IMR-90 (cell line): ENCODE measurements around the gene SLC22A15. TPM values are rescaled to one million over a fixed set of nuclear protein-coding genes. Genes with fewer than 3 reads are reported as not detected.

Experiments used
- ATAC-seq: fragments of 200-7000 bp; cut with Tn5 transposase; 2 replicates; pipeline ENCODE4 v1.9.1; 2020; ENCODE audit warnings: low read depth, mild to moderate bottlenecking, moderate library complexity
- BruUV-seq: library from RNA; stranded (reverse); fragments of 400-500 nt; replicated peaks from 2 replicates; lab custom pipeline; 2021; lab: Mats Ljungman, UMichigan
- CTCF ChIA-PET: fragments of 300-600 bp; formaldehyde crosslinking; extraction: SDS; loops from one replicate; lab custom pipeline; 2021; ENCODE audit warnings: antibody characterized with exemption; lab: Yijun Ruan, JAX
- POLR2A ChIA-PET: fragments of 300-600 bp; sonication (Branson Sonifier 250); formaldehyde crosslinking; loops from one replicate; lab custom pipeline; 2022; ENCODE audit warnings: antibody characterized with exemption; ENCODE audit not compliant: unreplicated experiment; lab: Charles Lee
- DNase-seq: peaks from one replicate; pipeline ENCODE4 v3.0.0; 2013
- H2AFZ ChIP-seq: replicated peaks from 2 replicates; pipeline ENCODE3; 2013; ENCODE audit warnings: low read length, mild to moderate bottlenecking; ENCODE audit not compliant: poor library complexity
- H2AK5ac ChIP-seq: 2 replicates; pipeline ENCODE4 v1.6.1; 2013; ENCODE audit warnings: low read depth, low read length, inconsistent platforms
- H2AK9ac ChIP-seq: replicated peaks from 2 replicates; pipeline ENCODE3; 2013; ENCODE audit warnings: mild to moderate bottlenecking, low read depth, low read length, moderate library complexity; ENCODE audit not compliant: poor library complexity
- H2BK120ac ChIP-seq: 2 replicates; pipeline ENCODE4 v1.6.1; 2013; ENCODE audit warnings: low read depth, low read length, inconsistent platforms
- H2BK15ac ChIP-seq: 3 replicates; pipeline ENCODE4 v1.6.1; 2013; ENCODE audit warnings: low read depth, low read length, inconsistent platforms
- H2BK20ac ChIP-seq: 2 replicates; pipeline ENCODE4 v1.6.1; 2013; ENCODE audit warnings: low read depth, mild to moderate bottlenecking, inconsistent platforms, low read length, moderate library complexity
- H2BK5ac ChIP-seq: 2 replicates; pipeline ENCODE4 v1.6.1; 2013; ENCODE audit warnings: mild to moderate bottlenecking, low read depth, low read length, inconsistent platforms; ENCODE audit not compliant: poor library complexity, severe bottlenecking
- H3K14ac ChIP-seq: replicated peaks from 2 replicates; pipeline ENCODE4 v1.6.1; 2013; ENCODE audit warnings: low read depth, low read length, inconsistent platforms
- H3K18ac ChIP-seq: 2 replicates; pipeline ENCODE4 v1.6.1; 2013; ENCODE audit warnings: low read depth, low read length, control low read depth
- H3K23ac ChIP-seq: 2 replicates; pipeline ENCODE4 v1.6.1; 2013; ENCODE audit warnings: low read depth, low read length, inconsistent platforms
- H3K27ac ChIP-seq: 2 replicates; pipeline ENCODE4 v1.5.1; 2013; ENCODE audit warnings: mild to moderate bottlenecking, control low read depth, low read length; ENCODE audit not compliant: insufficient read depth
- H3K27me3 ChIP-seq: 2 replicates; pipeline ENCODE4 v1.6.1; 2013; ENCODE audit warnings: low read length; ENCODE audit not compliant: control insufficient read depth, insufficient read depth
- H3K36me3 ChIP-seq: 2 replicates; pipeline ENCODE4 v1.6.1; 2013; ENCODE audit warnings: low read length, mixed read lengths; ENCODE audit not compliant: control insufficient read depth, insufficient read depth
- H3K4ac ChIP-seq: 2 replicates; pipeline ENCODE4 v1.6.1; 2013; ENCODE audit warnings: low read depth, low read length, inconsistent platforms
- H3K4me1 ChIP-seq: 2 replicates; pipeline ENCODE4 v1.6.1; 2013; ENCODE audit warnings: low read length, mixed read lengths; ENCODE audit not compliant: control insufficient read depth, insufficient read depth
- H3K4me2 ChIP-seq: 2 replicates; pipeline ENCODE4 v1.6.1; 2013; ENCODE audit warnings: low read depth, mild to moderate bottlenecking, control low read depth, low read length, moderate library complexity
- H3K4me3 ChIP-seq: 2 replicates; pipeline ENCODE4 v1.5.1; 2013; ENCODE audit warnings: low read depth, mild to moderate bottlenecking, control low read depth, low read length, moderate library complexity; ENCODE audit not compliant: insufficient read depth
- H3K56ac ChIP-seq: 2 replicates; pipeline ENCODE4 v1.6.1; 2013; ENCODE audit warnings: low read length, inconsistent platforms; ENCODE audit not compliant: insufficient read depth; ENCODE audit errors: extremely low read depth
- H3K79me1 ChIP-seq, 2 experiments: 2 replicates each; pipeline ENCODE4 v1.6.1; 2013; ENCODE audit warnings: low read length in 2 of 2, inconsistent platforms in 1 of 2, low read depth in 1 of 2
- H3K9ac ChIP-seq: 2 replicates; pipeline ENCODE4 v1.6.1; 2013; ENCODE audit warnings: low read depth, low read length, control low read depth
- H3K9me1 ChIP-seq: 2 replicates; pipeline ENCODE4 v1.6.1; 2013; ENCODE audit warnings: low read length, inconsistent platforms; ENCODE audit not compliant: insufficient read depth
- H3K9me3 ChIP-seq: 2 replicates; pipeline ENCODE4 v1.6.1; 2013; ENCODE audit warnings: low read length; ENCODE audit not compliant: control insufficient read depth, insufficient read depth
- H4K20me1 ChIP-seq: 2 replicates; pipeline ENCODE4 v1.6.1; 2013; ENCODE audit warnings: low read length, inconsistent platforms; ENCODE audit not compliant: insufficient read depth
- H4K5ac ChIP-seq: 2 replicates; pipeline ENCODE4 v1.6.1; 2013; ENCODE audit warnings: mild to moderate bottlenecking, low read depth, low read length, control low read depth
- H4K8ac ChIP-seq, 2 experiments: 2 replicates each; pipeline ENCODE4 v1.6.1; 2013; ENCODE audit warnings: low read depth in 2 of 2, low read length in 2 of 2, control low read depth in 1 of 2, inconsistent platforms in 1 of 2
- H4K91ac ChIP-seq: 2 replicates; pipeline ENCODE4 v1.6.1; 2013; ENCODE audit warnings: low read depth, low read length, inconsistent platforms; ENCODE audit not compliant: insufficient read depth
- BHLHE40 ChIP-seq: fragments of 150-350 bp; IDR thresholded peaks from 2 replicates; pipeline ENCODE4 v1.6.1; 2016; ENCODE audit warnings: mild to moderate bottlenecking, low read depth, low read length
- CEBPB ChIP-seq: IDR thresholded peaks from 2 replicates; pipeline ENCODE4 v1.6.1; 2012; ENCODE audit warnings: low read depth, low read length, improper control_type of control experiment
- CHD1 ChIP-seq: IDR thresholded peaks from 2 replicates; pipeline ENCODE4 v1.6.1; 2012; ENCODE audit warnings: low read depth, low read length, improper control_type of control experiment
- CTCF ChIP-seq: conservative IDR thresholded peaks from 2 replicates; pipeline ENCODE4 v1.5.1; 2012; ENCODE audit warnings: mild to moderate bottlenecking, low read depth, low read length, improper control_type of control experiment
- ELK1 ChIP-seq: fragments of 150-350 bp; IDR thresholded peaks from 2 replicates; pipeline ENCODE4 v1.6.1; 2016; ENCODE audit warnings: low read depth, mild to moderate bottlenecking, low read length, moderate library complexity, borderline replicate concordance
- FOS ChIP-seq: fragments of 150-350 bp; IDR thresholded peaks from 2 replicates; pipeline ENCODE4 v1.6.1; 2016; ENCODE audit warnings: low read depth, low read length
- MAFK ChIP-seq: IDR thresholded peaks from 2 replicates; pipeline ENCODE4 v1.6.1; 2012; ENCODE audit warnings: low read depth, low read length, improper control_type of control experiment
- MAZ ChIP-seq: IDR thresholded peaks from 2 replicates; pipeline ENCODE4 v1.6.1; 2012; ENCODE audit warnings: low read depth, mild to moderate bottlenecking, low read length, improper control_type of control experiment, moderate library complexity, borderline replicate concordance
- MXI1 ChIP-seq: IDR thresholded peaks from 2 replicates; pipeline ENCODE4 v1.6.1; 2012; ENCODE audit warnings: low read depth, mild to moderate bottlenecking, low read length, moderate library complexity, borderline replicate concordance
- NFE2L2 ChIP-seq: fragments of 150-350 bp; IDR thresholded peaks from 2 replicates; pipeline ENCODE4 v1.6.1; 2016; ENCODE audit warnings: low read depth, mild to moderate bottlenecking, low read length
- POLR2A ChIP-seq: IDR thresholded peaks from 2 replicates; pipeline ENCODE4 v1.6.1; 2012; ENCODE audit warnings: mild to moderate bottlenecking, low read depth, low read length
- RAD21 ChIP-seq: IDR thresholded peaks from 2 replicates; pipeline ENCODE4 v1.6.1; 2012; ENCODE audit warnings: low read length, improper control_type of control experiment
- RCOR1 ChIP-seq: IDR thresholded peaks from 2 replicates; pipeline ENCODE4 v1.6.1; 2012; ENCODE audit warnings: mild to moderate bottlenecking, low read length, improper control_type of control experiment; ENCODE audit not compliant: insufficient replicate concordance
- RFX5 ChIP-seq: IDR thresholded peaks from 2 replicates; pipeline ENCODE4 v1.8.0; 2012; ENCODE audit warnings: low read depth, mild to moderate bottlenecking, low read length, moderate library complexity
- SMC3 ChIP-seq: fragments of 150-350 bp; IDR thresholded peaks from 2 replicates; pipeline ENCODE4 v1.6.1; 2016; ENCODE audit warnings: low read depth, mild to moderate bottlenecking, antibody characterized with exemption, low read length, moderate library complexity
- USF2 ChIP-seq: fragments of 150-350 bp; IDR thresholded peaks from 2 replicates; pipeline ENCODE4 v1.6.1; 2017; ENCODE audit warnings: mild to moderate bottlenecking, antibody characterized with exemption, low read length, low read depth
- WGBS, 2 experiments: methylation state at CpG; one replicate each; pipeline versions ENCODE4 v1.1.5 to v1.1.7; 2013; ENCODE audit warnings: missing lambda C conversion rate in 2 of 2; ENCODE audit not compliant: insufficient read length in 1 of 2; ENCODE audit errors: extremely low coverage in 2 of 2; 5-methylcytosine and 5-hydroxymethylcytosine counted together
- dilution Hi-C: fragments of 300-500 bp; cut with HindIII; formaldehyde crosslinking; loops from one replicate; pipeline ENCODE4 v1.14.3; 2018; ENCODE audit warnings: low sequenced_read_pairs; ENCODE audit not compliant: unreplicated experiment
- in situ Hi-C: fragments of 300-500 bp; cut with MboI; formaldehyde crosslinking; loops from 3 replicates; pipeline ENCODE4 v1.14.3; 2019; ENCODE audit warnings: low sequenced_read_pairs, inconsistent platforms, mixed read lengths
- intact Hi-C: fragments of 100-400 bp; cut with micrococcal nuclease; formaldehyde crosslinking; loops from 2 replicates; pipeline ENCODE4 v1.10.0; 2022
- polyA plus RNA-seq, 3 experiments: library from polyadenylated mRNA; depleted of rRNA; stranded (reverse); fragments of >200 nt; gene quantifications; 2 replicates each; pipeline ENCODE4 v1.2.3, GENCODE V29; 2012; ENCODE audit warnings: low replicate concordance in 1 of 3
- total RNA-seq: library from RNA; depleted of rRNA; stranded (reverse); fragments of >200 nt; gene quantifications from 2 replicates; pipeline ENCODE4 v1.2.3, GENCODE V29; 2012

The SLC22A15 gene
- total and polyA plus RNA-seq, 2 of the 4 experiments (the other 2 are of a cell fraction): under 0.01 to 0.02 TPM

GRCh38 chr1:116001739-116002487 is 25.6 kb downstream of the SLC22A15 start:
- intact Hi-C loops (no loop called here), dilution Hi-C loops (no loop called here), in situ Hi-C loops (no loop called here)
- no peak overlapping the region for H2AK9ac ChIP-seq
- ChIA-PET POLR2A (no interaction called here), CTCF (no interaction called here)
- no peak overlapping the region for H3K4ac ChIP-seq
- no CpG with 5 or more reads among the region's 3 CpGs for WGBS, 2 experiments
- no peak overlapping the region for H2BK20ac ChIP-seq
- no peak overlapping the region for H4K8ac ChIP-seq
- H4K5ac ChIP-seq: no peak overlapping the region
- H3K23ac ChIP-seq: no peak overlapping the region
- no peak overlapping the region for H4K91ac ChIP-seq
- no peaks in the 10 kb centered on the region for H3K79me1 ChIP-seq
- no peaks in the 10 kb centered on the region for H3K27me3 ChIP-seq
- H3K4me1 ChIP-seq: no peaks in the 10 kb centered on the region
- H2BK120ac ChIP-seq: no peak overlapping the region
- H3K9ac ChIP-seq: no peak overlapping the region
- no peak overlapping the region for H2BK15ac ChIP-seq
- H3K56ac ChIP-seq: no peak overlapping the region
- no peak overlapping the region for H3K18ac ChIP-seq
- no peak overlapping the region for H3K4me2 ChIP-seq
- TF ChIP-seq MXI1: no peak
- no peak for TF ChIP-seq MAFK
- TF ChIP-seq RAD21: no peak
- TF ChIP-seq FOS: no peak
- no peak for TF ChIP-seq RCOR1
- no peak for TF ChIP-seq MAZ
- TF ChIP-seq POLR2A: no peak
- TF ChIP-seq ELK1: no peak
- TF ChIP-seq CHD1: no peak
- no peak for TF ChIP-seq BHLHE40
- TF ChIP-seq CTCF: no peak
- TF ChIP-seq RFX5: no peak
- TF ChIP-seq NFE2L2: no peak
- no peak for TF ChIP-seq USF2
- no peak for TF ChIP-seq CEBPB
- no peak for TF ChIP-seq SMC3
- no peak overlapping the region for H3K4me3 ChIP-seq
- H2BK5ac ChIP-seq: no peak overlapping the region
- DNase-seq (no peak), ATAC-seq (no peak)
- no peak overlapping the region for H2AK5ac ChIP-seq
- H2AFZ ChIP-seq: no peak overlapping the region
- H3K9me3 ChIP-seq: no peaks in the 10 kb centered on the region
- no peak overlapping the region for H3K14ac ChIP-seq
- H3K36me3 ChIP-seq: no peaks in the 10 kb centered on the region
- no peaks in the 10 kb centered on the region for H3K9me1 ChIP-seq
- H4K20me1 ChIP-seq: no peaks in the 10 kb centered on the region
- BruUV-seq: no TSS peak
- H3K27ac ChIP-seq: no peak overlapping the region
